HuH-7 (cell line): ENCODE data around the gene MLH3.
"Not testable (repeated sequence)": the region's sequence is repeated elsewhere in the genome, so short reads cannot be mapped to it uniquely, and the experiment has no call there.

Experiments used
- DNase-seq: peaks from one replicate; pipeline ENCODE4 v3.0.0; 2011; ENCODE audit warnings: low spot score

MLH3 gene

DNA sequence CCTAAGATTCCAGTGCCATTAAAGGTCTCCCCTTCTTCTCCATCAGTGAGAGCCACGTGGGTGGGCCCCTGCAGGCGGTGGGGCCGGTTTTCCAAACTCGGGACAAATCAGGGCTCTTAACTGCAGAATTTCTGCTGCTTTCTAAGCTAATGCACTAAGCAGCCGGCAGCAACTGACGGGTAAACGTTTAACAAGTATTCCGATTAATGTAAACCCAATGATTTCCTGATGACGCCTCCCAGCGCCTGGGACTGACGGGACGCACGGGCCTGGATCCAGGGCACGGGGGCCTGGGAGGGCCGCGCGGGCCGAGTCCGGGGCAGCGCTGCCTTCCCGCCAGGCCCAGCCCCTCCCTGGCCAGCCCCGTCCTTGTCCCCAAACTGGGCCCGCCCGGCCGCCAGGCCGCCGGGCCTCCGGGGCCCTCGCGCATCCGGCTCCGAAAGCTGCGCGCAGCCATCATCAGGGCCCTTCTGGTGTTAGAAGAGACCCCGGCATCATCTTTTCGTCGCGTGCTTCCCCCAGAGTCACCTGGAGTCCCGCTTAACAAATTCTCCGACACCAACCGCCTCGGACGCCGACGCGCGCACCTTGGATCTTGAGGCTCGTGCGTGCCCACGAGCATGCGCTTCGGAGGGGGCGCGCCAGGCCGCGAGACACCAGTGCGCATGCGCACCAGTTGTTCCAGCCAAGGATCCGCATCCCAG lies at the start of gene MLH3:
MLH3 (minus strand) TSS at position 616 of the 704 bp plus-strand sequence. CDS start 1,812 bp downstream, outside the sequence.
- DNase-seq, result peak; percentile 89

DNA sequence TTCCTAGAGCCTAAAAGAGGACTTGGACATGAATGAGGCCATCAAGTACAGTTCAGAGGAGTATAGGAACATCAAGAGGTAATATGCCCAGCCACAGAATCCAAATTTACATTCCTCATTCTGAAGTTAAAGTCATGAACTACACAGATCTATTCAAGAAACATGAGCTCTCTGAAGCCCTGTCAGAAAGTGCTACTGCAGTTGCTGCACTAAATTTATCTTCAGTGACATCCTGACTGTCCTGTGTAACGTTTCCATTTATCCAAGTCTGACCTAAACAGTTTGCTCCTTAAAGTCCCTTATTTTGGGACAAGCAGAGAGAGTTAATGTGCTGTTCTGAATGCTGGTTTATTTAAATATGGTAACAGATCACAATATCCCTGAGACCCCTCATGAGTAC lies 47.4 kb upstream of the MLH3 start:
- no peak for DNase-seq

DNA sequence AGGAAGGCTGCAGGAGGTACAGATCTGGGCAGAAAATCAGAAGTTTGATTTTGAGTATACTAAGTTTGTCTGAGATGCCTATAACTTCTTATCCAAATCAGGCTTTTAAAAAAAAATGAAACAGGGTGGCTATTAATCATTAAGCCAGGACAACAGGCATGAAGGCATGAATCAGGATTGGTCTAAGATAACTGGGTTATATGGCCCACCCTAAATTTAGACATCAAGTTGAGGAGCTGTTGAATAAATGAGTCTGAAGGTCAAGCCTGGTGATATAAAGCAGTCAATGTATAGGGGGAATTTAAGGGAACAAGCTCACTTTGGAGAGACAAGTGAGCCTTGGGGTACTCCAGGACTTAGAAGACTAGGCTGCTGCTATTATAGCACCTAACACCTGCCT lies 46.9 kb upstream of the MLH3 start:
- DNase-seq, result no peak

DNA sequence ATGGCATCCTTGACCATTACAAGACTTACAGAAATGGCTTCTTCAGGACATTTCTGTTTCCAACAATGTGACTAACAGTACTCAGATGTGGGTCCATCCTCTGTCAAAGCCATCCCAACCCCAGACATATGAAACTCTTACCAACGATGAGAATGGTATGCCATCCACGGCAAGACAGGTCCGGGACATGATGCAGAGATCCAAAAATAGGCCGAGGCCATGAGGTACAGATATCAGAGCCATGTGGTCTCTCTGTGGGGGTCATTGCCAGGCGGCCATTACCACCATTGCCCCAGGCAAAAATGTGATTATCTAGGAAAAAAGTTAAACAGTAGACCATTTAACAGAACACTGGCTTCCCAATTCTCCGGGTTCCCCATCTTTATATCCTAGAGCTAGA lies 45.7 kb upstream of the MLH3 start:
- no peak for DNase-seq

DNA sequence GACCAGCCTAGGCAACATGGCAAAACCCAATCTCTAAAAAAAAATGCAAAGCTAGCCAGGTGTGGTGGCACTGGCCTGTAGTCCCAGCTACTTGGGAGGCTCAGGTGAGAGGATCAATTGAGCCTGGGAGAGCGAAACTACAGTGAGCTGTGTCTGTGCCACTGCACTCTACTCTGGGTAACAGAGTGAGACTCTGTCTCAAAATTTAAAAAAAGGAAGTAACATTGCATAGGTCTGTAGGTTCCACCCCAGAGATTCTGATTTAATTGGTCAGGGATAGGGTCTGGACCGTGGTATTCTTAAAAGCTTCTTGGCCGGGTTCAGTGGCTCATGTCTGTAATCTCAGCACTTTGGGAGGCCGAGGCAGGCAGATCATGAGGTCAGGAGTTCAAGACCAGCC lies 44.4 kb upstream of the MLH3 start:
- no peak for DNase-seq

DNA sequence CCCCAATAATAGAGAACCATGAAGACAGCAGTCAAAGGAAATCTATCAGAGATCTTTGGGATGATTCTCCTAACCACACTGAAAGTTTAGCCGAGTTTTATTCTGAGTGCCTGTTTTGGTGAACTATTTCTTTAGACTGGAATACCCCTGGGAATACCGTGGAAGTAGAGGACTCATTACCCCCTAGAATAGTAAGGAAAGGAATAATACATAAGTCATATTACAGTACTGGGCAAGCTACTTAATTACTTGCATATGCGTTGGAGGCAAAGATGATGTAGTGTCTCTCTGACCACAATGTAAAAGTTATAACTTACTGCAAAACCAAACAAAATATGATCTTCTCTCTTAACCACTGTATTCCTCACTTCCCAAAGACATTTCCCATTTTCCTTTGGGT lies 43.6 kb upstream of the MLH3 start:
- DNase-seq, result no peak

DNA sequence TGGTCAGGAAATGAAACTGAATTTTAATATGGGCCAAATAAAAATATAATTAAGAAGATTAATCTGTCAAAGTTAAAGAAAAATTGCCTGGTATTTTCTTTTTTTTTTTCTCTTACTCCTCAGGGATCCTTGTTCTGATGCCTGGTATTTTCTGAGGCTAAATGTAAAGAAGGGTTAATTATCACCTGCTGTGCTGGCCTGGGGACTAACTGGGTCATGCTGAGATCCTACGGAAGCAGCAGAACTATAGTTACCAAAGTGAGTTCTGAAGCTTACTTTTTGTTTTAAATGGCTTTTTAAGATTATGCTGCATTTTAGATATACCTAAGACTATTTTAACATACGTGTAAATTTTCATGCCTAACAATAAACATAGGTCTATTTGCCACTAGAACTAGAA lies 41.4 kb upstream of the MLH3 start:
- DNase-seq, result no peak

DNA sequence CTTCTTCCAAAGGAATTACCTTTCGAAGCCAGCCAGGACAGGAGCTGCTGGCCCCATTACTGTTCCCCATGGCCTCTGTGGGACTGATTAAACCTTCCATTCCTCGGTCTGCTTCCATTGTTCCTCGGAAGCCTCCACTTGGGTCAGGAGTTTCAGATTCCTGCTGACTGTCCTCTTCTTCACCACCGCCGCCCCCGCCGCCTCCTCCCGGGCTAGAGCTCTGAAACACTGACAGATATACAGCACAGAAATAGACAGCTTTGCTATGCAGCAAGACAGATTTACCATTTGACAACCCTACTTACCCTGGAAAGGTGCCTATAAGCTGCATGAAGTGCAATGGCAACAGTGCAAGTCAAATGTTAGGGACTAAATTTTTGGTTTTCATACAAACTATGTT lies 40.0 kb upstream of the MLH3 start:
- no peak for DNase-seq

DNA sequence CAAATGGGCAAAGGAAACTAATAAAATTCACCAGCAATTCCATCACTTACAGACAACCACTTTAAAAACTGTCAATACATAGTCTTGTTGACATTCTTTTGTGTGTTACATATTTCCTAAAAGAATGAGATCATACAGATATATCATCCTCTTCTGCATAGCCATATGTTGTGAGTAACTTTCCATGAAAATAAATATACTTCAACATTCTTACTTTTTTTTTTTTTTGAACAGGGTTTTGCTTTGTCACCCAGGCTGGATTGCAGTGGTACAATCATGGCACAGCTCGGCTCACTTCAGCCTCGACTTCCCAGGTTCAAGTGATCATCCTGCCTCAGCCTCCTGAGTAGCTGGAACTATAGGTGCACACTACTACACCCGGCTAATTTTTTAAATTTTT lies 39.1 kb upstream of the MLH3 start:
- no peak for DNase-seq

DNA sequence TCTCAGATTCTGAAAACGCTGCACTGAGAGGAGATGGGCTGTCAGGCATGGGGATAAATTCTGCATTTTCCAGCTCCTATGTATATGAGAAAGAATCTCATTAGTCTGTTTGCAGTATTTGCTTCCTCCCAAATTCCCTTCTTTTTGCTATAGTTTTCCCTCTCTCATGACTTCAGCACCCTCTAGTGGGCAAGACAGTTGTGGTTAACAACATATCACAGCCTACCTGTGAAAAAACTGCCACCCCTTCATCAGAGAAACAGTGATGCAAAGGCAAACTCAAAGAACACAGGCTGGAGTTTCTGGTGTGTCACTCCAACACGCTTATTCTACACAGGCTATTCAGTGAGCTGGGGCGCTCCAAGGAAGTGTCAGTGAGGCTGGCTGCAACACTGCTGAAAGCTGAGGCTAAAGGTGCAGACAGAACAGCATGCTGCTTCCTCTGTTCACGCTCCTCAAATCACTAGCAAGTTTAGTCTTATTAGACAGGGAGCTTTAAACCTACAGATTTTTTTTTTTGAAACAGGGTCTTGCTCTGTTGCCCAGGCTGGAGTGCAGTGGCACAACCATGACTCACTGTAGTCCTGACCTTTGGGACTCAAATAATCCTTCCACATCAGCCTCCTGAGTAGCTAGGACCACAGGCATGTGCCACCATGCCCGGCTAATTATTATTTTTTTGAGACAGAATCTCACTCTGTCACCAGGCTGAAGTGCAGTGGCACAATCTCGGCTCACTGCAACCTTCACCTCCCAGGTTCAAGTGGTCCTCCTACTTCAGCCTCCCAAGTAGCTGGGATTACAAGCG lies 37.5 kb upstream of the MLH3 start:
- peak; percentile 44 for DNase-seq

DNA sequence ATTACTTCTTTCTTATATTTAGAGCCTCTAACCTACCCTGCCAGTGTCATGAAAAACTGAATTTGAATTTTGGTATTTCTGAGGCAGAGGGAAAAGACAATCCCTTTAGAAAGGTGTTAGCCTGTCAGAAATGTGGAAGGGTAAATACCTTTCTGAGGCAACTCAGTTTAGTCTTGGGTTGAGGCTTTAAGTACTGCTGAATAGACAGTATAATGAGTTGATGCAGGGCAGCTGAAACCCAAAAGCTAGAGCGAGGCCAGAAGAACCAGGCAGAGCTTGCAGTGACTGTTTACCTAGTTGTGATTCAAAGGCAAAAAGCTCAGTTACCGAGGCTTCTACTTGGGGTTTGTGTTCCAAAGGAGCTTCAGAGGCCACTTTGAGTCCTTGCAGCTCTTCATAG lies 36.9 kb upstream of the MLH3 start:
- no peak for DNase-seq

DNA sequence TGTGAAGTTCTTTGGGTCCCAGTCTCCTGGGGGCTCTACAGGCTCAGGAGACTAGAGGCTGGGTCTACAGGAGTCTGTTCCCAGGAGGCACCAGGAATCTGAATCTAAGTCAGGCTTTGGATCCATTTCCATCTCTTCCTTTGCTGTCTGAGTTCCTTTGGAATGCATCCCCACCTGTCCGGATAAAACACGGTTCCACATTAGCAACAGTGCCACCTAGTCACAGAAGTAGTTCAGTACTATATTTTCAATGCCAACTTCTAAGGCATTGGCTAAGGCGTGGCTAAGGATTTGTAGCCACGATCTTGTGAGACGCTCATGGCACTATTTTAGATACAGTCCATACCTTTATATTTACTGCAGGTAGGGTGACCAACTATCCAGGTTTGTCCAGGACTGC lies 33.2 kb upstream of the MLH3 start:
- no peak for DNase-seq

DNA sequence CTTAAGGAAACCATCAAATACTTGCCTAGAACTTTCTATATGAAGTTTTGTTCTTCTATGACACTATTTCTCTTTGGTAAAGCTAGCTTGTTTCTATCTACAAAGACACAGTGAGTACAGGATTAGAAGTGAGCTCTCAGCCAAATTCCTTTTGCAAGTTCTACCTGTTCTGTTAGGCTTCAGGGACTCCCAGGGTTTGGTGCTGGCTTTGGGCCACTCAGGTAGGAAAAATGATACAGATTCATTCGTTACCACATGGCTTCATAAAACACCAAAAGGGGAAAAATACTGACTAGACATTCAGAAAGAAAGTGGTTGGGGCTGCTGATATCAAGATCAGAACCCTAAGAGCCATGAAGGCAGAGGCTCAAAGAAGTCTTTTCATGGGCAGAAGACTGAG lies 32.0 kb upstream of the MLH3 start:
- DNase-seq, result no peak

DNA sequence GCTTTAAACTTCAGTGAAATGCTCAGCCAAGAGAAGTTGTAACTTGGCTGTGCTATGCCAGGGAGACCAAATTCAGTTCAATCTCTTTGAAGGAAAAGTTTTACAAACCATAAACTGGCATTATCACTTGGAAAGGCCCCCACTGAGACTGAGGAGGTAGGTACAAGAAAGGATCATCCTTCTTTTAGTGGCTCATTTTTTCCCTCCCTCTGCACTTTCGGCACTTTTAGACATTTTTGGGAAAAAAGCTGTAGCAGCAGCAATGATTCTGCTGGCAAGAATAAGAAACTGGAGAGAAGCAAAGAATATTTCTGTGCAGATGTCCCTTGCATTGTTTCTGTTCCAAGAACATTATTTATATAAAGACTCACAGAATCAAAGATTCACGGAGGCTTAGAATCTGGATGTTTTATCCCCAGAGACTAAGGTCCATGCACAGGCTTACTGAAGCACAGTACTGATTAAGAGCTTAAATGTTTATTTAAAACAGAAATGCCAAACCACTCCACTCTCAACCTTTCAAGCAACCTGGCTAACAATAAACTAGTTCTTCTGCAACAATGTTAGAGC lies 30.5 kb upstream of the MLH3 start:
- DNase-seq, result no peak

DNA sequence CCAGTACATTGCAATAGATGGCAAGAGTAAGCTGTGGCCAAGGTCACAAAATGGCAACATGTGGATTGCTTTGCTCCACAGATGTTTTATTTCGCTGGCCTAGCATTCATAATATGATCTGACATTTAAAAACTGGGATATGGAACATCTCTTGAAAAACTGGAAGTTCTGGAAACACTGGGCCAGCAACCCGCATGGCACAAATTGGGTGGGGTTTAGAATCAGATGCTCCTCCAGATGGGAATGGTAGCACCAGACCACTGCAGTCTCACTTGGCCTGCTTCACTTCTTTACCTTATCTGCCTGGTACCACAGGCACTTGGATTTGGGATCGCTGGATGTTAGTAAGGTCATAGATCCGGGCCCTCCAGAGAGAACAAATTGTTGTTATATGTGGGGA lies 28.3 kb upstream of the MLH3 start:
- no peak for DNase-seq

DNA sequence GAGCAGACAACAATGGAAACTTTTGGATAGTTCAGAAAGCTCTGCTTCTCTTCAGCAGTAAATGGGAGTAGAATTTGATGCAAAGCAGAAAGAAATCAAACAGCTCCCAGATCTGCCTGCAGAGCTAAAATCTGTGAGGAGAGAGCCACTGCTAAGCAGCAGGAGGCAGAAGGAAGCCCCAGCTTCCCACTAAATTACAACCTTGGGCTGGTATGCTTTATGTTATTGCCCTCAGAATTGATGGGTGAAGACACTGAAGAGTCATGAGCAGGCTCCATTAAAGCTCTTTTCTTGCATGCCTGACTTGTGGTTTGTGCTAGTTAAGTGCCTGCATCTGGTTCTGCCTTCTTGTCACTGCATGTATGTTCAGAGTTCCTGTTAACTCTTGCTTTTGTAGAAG lies 26.5 kb upstream of the MLH3 start:
- no peak for DNase-seq

DNA sequence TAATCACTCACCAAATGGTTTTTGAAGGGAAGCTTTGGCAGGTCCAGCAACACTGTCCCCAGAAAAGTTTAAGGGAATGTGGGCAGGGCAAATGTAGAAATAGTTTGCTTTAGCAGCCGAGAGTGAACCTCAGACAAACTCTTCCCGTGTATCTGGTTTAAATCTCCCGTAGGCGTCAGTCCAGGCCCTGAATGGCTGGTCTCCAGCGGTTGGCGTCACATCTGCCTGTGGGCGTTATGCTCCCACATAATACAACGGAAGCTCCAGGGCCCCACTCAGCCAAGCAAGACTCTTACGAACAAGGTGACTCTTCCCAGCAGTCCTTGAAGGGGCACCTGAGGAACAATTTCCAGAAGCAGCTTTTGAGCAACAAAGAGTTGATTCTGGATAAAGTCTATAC lies 19.1 kb upstream of the MLH3 start:
- no peak for DNase-seq

DNA sequence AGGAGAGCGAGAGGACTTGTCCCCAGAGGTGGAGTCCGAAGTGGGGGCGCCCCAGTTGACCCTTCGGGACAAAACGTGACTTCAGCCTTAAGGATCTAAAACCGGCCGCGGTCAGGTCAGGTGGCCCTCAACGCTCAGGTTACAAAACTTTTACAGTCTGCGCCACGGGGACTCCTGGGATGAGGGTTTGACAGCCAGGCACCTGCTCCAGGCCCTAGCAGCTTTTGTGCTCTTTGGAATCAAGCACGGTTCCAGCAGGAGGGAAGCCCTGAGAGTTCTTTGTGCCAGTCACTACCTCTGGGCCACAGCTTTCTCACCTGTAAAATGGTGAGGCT lies 18.5 kb upstream of the MLH3 start:
- DNase-seq, result peak; percentile 35

DNA sequence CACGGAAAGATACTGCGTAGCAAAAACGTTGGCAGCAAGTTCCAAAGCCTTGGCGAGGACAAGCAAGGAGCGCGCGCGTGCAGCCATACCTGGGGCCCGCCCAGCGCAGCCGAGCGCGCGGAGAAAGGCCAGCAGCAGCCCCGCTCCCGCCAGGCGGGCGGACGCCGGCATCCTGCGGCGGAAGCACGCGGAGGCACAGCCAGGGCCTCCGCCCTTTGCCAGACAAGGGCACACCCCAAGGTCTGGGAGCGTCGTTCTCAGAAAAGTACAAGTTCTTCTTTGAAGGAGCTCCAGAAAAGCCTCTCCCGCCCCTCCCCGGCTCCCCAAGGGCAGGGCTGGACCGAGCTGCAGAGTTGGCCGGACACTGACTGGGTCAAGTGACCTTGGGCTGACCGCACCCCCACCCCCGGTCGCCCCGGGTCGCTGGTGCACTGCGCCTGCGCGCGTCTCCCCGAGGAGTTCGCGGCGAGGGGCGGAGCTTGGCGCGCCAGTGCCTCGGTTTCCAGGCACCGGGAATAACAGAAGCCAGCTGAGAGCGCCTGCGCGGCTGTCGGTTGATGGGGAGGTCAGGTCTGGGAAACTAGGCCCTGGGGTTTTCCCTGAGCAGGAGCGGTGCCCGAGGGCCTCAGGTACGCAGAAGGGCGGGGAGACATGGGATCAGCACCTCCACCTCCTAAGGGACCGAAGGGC lies 18.0 kb upstream of the MLH3 start, which contains the start of gene ZC2HC1C:
ZC2HC1C (plus strand) TSS at position 521 of the 690 bp plus-strand sequence. CDS start 933 bp downstream, outside the sequence.
- peak; percentile 89 for DNase-seq

DNA sequence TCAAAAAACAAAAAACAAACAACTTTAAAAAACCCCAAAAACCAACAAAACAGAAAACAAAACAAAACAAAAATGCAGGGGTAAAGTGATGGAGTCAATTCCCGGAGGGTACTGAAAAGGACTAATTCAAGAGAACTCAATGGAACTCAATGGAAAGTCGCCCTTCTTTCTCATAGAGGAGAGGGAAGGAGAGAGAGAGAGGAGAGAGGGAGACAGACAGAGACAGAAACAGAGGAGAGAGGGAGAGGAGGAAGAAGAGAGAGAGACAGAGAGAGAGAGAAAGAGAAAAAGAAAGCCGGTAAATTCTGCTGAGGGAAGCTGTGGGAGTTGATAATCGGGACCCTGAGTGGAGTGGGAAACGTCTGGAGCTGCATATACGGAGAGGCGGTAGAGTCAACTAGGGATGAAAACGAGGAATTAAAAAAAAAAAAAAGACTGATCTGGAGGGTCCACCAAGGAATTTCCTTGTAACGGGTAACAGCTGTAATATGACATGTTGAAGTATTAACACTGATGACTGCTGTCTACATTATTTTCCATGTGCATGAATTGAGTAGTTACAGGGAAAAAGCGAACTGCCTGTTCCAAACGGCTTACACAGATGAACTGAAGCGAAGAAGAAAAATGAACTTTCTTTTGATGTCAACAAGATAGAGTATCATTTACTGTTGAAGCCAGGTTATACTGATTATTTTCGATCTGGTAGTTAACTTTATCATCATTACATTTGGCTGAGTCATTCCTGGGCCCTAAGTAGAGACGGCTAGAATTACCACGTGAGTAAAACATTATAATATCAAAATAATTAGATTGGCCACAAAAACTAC lies 17.2 kb upstream of the MLH3 start:
- DNase-seq, result no peak

DNA sequence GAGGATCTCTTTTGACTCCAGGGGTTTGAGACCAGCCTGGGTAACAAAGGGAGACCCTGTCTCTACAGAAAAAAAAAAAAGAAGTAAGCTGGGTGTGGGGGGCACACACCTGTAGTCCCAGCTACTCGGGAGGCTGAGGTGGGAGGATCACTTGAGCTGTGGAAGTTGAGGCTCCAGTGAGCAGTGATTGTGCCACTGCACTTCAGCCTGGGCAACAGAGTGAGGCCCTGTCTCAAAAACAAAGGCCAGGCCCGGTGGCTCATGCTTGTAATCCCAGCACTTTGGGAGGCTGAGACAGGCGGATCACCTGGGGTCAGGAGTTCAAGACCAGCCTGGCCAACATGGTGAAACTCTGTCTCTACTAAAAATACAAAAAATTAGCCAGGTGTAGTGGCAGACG lies 16.5 kb upstream of the MLH3 start:
- not testable (repeated sequence) for DNase-seq

DNA sequence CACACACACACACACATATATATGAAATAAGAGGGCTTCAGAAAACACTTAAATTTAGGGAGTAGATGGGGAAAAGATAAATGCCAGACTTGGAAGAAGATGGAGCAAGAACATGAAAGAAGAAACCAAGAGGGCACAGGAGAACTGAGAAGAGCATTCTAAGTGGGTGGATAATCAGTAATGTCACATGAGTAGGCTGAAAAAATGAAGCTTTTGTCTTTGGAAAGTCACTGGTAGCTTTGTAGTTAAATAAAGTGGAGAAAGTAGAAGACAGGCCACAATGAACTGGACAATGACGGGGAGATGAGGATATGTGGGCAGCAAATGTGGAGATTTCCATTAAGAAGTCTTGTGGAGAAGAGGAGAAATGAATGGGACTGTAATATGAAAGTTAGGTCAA lies 15.9 kb upstream of the MLH3 start:
- no peak for DNase-seq
